Measurements from ENCODE around the gene SH2D2A. TPM values are rescaled to one million over a fixed set of nuclear protein-coding genes. Genes with fewer than 3 reads are reported as not detected.
A peak's percentile ranks its signal among the peaks of the same experiment; 100 is the strongest.

The SH2D2A gene
- polyA plus RNA-seq, 2 donors: 0.90 to 1.00 TPM

DNA sequence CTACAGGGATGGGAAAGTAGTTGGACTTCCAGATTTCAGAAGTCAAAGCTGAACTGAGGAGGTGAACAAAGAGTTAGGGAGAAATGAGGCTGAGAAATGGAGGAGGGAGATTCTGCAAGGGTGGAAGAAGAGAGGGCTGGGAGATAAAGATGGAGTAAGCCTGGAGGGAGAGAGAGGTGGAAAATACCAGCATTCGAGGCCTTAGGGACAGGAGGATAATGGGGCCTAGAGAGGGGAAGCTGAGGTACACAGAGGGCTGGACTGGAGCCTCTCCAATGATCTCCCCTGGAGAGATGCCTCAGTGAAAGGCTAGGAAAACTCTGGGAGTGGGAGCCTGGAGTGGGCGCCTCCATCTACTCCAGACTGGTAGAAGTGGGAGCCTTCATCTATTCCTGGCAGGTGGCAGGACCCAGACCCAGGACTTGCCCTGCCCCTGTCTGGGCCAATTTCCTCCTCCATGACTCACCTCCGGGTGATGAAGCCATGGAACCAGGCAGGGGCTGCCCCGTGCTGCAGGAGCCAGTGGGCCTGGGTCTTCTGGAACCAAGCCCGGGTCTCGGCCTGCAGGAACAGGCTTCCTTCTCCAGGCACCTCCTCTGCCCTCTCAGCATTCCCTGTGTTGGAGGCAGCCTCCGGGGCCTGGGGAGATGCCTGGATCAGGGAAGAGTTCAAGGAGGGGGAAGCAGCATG lies 1.9 kb downstream of the SH2D2A start:
- Histone ChIP-seq H3K9me3 (ENCODE audit: control insufficient read depth in 2 of 2, insufficient read depth in 1 of 2, low read depth in 1 of 2, low read length in 1 of 2) (no peaks in the 10 kb centered on the region), H3K36me3 (ENCODE audit: control insufficient read depth in 2 of 2, insufficient read depth in 2 of 2, low read length in 1 of 2) (no peaks in the 10 kb centered on the region), H3K4me3 (ENCODE audit: low read depth in 1 of 2, low read length in 2 of 2) (peak overlapping the region in 1 of 2 donors; percentile 31), H3K27ac (ENCODE audit: low read depth in 2 of 2, low read length in 1 of 2) (peak overlapping the region; percentile 11 to 44), H3K4me1 (ENCODE audit: control insufficient read depth in 2 of 2, insufficient read depth in 2 of 2, low read length in 1 of 2) (peaks cover 3 to 14% of the 10 kb centered on the region in 2 donors), H3K27me3 (ENCODE audit: control insufficient read depth in 1 of 2, insufficient read depth in 2 of 2, low read length in 2 of 2) (no peaks in the 10 kb centered on the region)
- WGBS, 2 donors: 50 to 76% methylated on average over 7 of the region's 7 CpGs

DNA sequence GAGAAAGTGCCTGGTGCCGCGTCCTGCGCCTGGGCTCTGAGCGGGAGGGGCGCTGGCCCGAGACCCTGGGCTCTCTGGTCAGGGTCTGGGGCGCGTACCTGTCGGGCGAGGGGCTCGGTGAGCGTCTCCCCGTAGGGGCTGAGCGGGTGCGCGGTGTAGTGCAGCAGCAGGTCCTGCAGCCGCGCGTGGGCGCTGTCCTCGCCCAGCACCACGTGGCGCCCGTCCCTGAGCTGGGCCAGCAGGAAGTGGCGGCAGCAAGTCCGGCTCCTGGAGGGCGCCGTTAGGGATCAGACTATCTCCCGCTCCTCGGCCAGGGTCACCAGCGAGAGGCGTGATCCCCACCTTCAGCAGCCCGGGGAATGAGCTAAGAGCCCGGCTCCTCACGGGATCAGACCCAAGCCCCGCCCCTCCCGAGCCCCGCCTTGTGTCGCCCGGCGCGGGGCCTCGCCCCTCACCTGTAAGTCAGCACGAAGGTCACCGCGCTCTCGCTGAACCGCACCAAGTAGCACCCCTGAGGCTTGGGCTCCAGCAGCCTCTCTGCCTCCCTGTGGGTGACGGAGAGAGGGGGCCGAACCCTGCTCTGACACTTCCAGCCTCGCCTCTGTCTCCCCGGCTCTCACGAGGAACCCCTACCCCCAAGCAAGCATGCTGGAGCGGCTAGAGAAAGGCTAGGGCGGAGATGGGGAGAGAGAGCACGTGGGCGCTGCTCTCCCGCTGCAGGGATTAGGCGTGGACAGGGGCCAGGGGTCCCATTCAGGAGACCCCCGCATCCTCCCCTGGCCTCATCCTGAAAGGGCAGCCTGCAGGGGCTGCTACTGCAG lies 2.7 kb downstream of the SH2D2A start:
- Histone ChIP-seq H3K4me3 (ENCODE audit: low read depth in 1 of 2, low read length in 2 of 2) (peak overlapping the region; percentile 31 to 47), H3K27me3 (ENCODE audit: control insufficient read depth in 1 of 2, insufficient read depth in 2 of 2, low read length in 2 of 2) (no peaks in the 10 kb centered on the region), H3K9me3 (ENCODE audit: control insufficient read depth in 2 of 2, insufficient read depth in 1 of 2, low read depth in 1 of 2, low read length in 1 of 2) (no peaks in the 10 kb centered on the region), H3K36me3 (ENCODE audit: control insufficient read depth in 2 of 2, insufficient read depth in 2 of 2, low read length in 1 of 2) (no peaks in the 10 kb centered on the region), H3K4me1 (ENCODE audit: control insufficient read depth in 2 of 2, insufficient read depth in 2 of 2, low read length in 1 of 2) (peaks cover 3 to 14% of the 10 kb centered on the region in 2 donors), H3K27ac (ENCODE audit: low read depth in 2 of 2, low read length in 1 of 2) (peak overlapping the region in 1 of 2 donors; percentile 28)
- WGBS, 2 donors: 8 to 10% methylated on average over 56 to 60 of the region's 60 CpGs

DNA sequence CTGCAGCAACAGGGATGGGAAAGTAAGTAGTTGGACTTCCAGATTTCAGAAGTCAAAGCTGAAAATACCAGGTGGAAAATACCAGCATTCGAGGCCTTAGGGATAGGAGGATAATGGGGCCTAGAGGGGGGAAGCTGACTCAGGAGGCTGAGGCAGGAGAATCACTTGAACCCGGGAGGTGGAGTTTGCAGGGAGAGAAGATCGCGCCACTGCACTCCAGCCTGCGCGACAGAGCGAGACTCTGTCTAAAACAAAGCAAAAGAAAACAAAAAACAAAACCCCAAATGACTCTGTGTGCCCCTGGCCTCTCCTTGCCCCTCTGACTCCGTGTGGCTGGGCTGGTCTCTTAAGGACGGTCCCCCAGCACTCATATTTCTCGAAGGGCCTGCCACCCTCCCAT lies 3.4 kb downstream of the SH2D2A start:
- Histone ChIP-seq H3K4me3 (ENCODE audit: low read depth in 1 of 2, low read length in 2 of 2) (peak overlapping the region; percentile 31 to 47), H3K4me1 (ENCODE audit: control insufficient read depth in 2 of 2, insufficient read depth in 2 of 2, low read length in 1 of 2) (peaks cover 3 to 14% of the 10 kb centered on the region in 2 donors), H3K27ac (ENCODE audit: low read depth in 2 of 2, low read length in 1 of 2) (no peak overlapping the region), H3K9me3 (ENCODE audit: control insufficient read depth in 2 of 2, insufficient read depth in 1 of 2, low read depth in 1 of 2, low read length in 1 of 2) (no peaks in the 10 kb centered on the region), H3K27me3 (ENCODE audit: control insufficient read depth in 1 of 2, insufficient read depth in 2 of 2, low read length in 2 of 2) (no peaks in the 10 kb centered on the region), H3K36me3 (ENCODE audit: control insufficient read depth in 2 of 2, insufficient read depth in 2 of 2, low read length in 1 of 2) (no peaks in the 10 kb centered on the region)
- 49 to 50% methylated on average over 10 of the region's 10 CpGs for WGBS, 2 donors

DNA sequence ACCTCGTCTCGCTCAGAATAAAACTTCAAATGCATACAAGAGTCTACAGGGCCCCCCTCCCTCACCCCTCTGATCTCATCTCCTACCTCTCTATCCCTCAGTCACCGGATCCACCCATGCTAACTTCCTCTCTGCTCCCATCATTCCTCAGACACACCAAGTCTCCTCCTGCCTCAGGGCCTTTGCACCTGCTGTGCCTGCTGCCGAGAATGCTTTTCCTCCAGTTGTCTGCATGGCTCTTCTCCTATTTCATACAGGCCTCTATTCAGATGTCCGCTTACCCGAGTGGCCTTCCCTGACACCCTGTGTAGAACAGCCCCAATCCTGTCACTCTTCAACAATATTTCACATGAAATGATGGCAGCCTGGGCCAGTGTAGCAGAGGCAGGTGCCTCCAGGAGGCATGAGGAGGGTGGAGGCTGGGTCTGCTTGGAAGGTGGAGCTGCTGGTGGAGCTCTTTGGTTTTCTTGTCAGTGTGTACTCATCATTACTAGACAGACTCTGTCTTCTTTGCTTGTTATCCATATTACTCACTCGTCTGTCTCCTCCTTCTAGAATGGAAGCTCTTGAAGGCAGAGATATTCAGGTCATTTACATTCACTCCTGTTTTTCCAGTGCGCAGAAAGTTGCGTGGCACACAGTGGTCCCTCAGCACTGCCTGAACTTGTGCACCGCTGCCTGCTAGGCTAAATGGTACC lies 4.2 kb downstream of the SH2D2A start:
- WGBS, 2 donors: 97 to 98% methylated on average over 10 of the region's 10 CpGs
- Histone ChIP-seq H3K4me1 (ENCODE audit: control insufficient read depth in 2 of 2, insufficient read depth in 2 of 2, low read length in 1 of 2) (peaks cover 3 to 14% of the 10 kb centered on the region in 2 donors), H3K36me3 (ENCODE audit: control insufficient read depth in 2 of 2, insufficient read depth in 2 of 2, low read length in 1 of 2) (no peaks in the 10 kb centered on the region), H3K9me3 (ENCODE audit: control insufficient read depth in 2 of 2, insufficient read depth in 1 of 2, low read depth in 1 of 2, low read length in 1 of 2) (no peaks in the 10 kb centered on the region), H3K27me3 (ENCODE audit: control insufficient read depth in 1 of 2, insufficient read depth in 2 of 2, low read length in 2 of 2) (no peaks in the 10 kb centered on the region), H3K27ac (ENCODE audit: low read depth in 2 of 2, low read length in 1 of 2) (no peak overlapping the region), H3K4me3 (ENCODE audit: low read depth in 1 of 2, low read length in 2 of 2) (no peak overlapping the region)

DNA sequence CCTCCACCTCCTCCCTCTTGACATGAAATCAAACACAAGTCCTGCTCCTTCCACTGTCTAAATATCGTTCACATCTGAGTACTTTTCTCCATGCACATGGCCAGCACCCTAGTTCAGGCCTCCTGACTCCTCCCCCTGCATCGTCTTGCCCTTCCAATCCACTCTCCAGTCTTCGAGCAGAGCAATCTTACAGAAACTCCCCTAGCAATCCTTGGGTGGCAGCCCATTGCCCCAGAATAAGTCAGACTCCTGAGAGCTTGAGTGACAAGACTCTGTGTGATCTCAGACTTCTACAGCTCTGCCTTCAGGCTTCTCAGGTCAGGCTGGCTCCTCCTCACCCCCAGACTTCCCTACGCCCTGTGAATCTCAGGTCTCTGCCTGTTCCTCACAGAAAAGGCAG lies 5.5 kb downstream of the SH2D2A start:
- 62 to 66% methylated on average over 4 of the region's 4 CpGs for WGBS, 2 donors
- no peaks in the 10 kb centered on the region for H3K36me3 ChIP-seq (ENCODE audit: control insufficient read depth in 2 of 2, insufficient read depth in 2 of 2, low read length in 1 of 2)
- H3K4me1 ChIP-seq (ENCODE audit: control insufficient read depth in 2 of 2, insufficient read depth in 2 of 2, low read length in 1 of 2): peaks cover 3 to 18% of the 10 kb centered on the region in 2 donors
- no peak overlapping the region for H3K4me3 ChIP-seq (ENCODE audit: low read depth in 1 of 2, low read length in 2 of 2)
- no peak overlapping the region for H3K27ac ChIP-seq (ENCODE audit: low read depth in 2 of 2, low read length in 1 of 2)
- H3K27me3 ChIP-seq (ENCODE audit: control insufficient read depth in 1 of 2, insufficient read depth in 2 of 2, low read length in 2 of 2): no peaks in the 10 kb centered on the region
- no peaks in the 10 kb centered on the region for H3K9me3 ChIP-seq (ENCODE audit: control insufficient read depth in 2 of 2, insufficient read depth in 1 of 2, low read depth in 1 of 2, low read length in 1 of 2)

DNA sequence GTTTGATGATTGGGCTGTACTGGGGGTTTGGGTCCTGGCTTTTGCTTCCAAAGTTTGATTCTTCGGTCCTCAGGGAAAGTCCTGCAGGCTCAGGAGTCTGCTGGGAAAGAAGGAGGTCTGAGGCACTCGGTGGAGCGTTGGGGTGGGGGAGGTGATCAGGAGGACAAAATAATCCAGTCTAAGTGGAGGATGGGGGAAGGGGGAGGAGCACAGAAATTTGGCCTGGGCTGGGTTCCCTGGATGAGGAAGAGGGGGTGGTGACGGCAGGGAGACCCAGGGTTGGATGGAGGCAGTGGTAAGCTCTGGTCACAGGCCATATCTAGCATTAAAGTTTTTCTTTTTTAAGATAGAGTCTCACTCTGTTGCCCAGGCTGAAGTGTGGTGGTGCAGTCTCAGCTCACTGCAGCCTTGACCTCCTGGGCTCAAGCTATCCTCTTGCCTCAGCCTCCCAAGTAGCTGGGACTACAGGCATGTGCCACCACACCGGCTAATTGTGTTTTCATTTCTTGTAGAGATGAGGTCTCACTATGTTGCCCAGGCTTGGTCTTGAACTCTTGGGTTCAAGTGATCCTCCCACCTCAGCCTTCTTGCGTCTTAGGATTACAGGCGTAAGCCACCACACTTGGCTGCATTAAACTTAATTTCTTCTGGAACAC lies 6.8 kb downstream of the SH2D2A start:
- WGBS, 2 donors: 88 to 92% methylated on average over 7 of the region's 7 CpGs
- H3K36me3 ChIP-seq (ENCODE audit: control insufficient read depth in 2 of 2, insufficient read depth in 2 of 2, low read length in 1 of 2): no peaks in the 10 kb centered on the region
- H3K9me3 ChIP-seq (ENCODE audit: control insufficient read depth in 2 of 2, insufficient read depth in 1 of 2, low read depth in 1 of 2, low read length in 1 of 2): no peaks in the 10 kb centered on the region
- H3K27ac ChIP-seq (ENCODE audit: low read depth in 2 of 2, low read length in 1 of 2): no peak overlapping the region
- no peaks in the 10 kb centered on the region for H3K27me3 ChIP-seq (ENCODE audit: control insufficient read depth in 1 of 2, insufficient read depth in 2 of 2, low read length in 2 of 2)
- no peak overlapping the region for H3K4me3 ChIP-seq (ENCODE audit: low read depth in 1 of 2, low read length in 2 of 2)
- peaks cover 1 to 22% of the 10 kb centered on the region in 2 donors for H3K4me1 ChIP-seq (ENCODE audit: control insufficient read depth in 2 of 2, insufficient read depth in 2 of 2, low read length in 1 of 2)

DNA sequence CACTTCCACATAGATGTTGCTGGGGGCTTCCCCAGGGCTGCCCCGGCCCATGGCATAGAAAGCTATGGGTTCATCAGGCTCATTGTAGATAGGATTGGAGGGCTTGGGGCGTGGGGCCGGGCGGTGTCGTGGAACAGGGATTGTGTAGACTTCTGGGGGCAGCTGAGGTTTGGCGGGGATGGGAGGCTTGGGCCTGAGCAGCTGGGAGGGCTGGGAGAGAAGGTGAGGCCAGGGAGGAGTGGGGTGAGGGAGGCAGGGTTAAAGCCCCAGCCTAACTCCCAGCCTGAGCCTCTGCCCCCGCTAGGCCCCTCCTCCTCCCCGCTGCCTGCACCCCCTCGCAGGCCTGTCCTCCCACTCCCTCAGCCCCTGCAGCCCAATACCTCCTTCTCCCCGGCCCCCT lies 7.4 kb downstream of the SH2D2A start:
- Histone ChIP-seq H3K36me3 (ENCODE audit: control insufficient read depth in 2 of 2, insufficient read depth in 2 of 2, low read length in 1 of 2) (no peaks in the 10 kb centered on the region), H3K9me3 (ENCODE audit: control insufficient read depth in 2 of 2, insufficient read depth in 1 of 2, low read depth in 1 of 2, low read length in 1 of 2) (no peaks in the 10 kb centered on the region), H3K27ac (ENCODE audit: low read depth in 2 of 2, low read length in 1 of 2) (no peak overlapping the region), H3K4me1 (ENCODE audit: control insufficient read depth in 2 of 2, insufficient read depth in 2 of 2, low read length in 1 of 2) (peaks cover 0 to 20% of the 10 kb centered on the region in 2 donors), H3K4me3 (ENCODE audit: low read depth in 1 of 2, low read length in 2 of 2) (no peak overlapping the region), H3K27me3 (ENCODE audit: control insufficient read depth in 1 of 2, insufficient read depth in 2 of 2, low read length in 2 of 2) (no peaks in the 10 kb centered on the region)
- 89 to 99% methylated on average over 10 of the region's 10 CpGs for WGBS, 2 donors

DNA sequence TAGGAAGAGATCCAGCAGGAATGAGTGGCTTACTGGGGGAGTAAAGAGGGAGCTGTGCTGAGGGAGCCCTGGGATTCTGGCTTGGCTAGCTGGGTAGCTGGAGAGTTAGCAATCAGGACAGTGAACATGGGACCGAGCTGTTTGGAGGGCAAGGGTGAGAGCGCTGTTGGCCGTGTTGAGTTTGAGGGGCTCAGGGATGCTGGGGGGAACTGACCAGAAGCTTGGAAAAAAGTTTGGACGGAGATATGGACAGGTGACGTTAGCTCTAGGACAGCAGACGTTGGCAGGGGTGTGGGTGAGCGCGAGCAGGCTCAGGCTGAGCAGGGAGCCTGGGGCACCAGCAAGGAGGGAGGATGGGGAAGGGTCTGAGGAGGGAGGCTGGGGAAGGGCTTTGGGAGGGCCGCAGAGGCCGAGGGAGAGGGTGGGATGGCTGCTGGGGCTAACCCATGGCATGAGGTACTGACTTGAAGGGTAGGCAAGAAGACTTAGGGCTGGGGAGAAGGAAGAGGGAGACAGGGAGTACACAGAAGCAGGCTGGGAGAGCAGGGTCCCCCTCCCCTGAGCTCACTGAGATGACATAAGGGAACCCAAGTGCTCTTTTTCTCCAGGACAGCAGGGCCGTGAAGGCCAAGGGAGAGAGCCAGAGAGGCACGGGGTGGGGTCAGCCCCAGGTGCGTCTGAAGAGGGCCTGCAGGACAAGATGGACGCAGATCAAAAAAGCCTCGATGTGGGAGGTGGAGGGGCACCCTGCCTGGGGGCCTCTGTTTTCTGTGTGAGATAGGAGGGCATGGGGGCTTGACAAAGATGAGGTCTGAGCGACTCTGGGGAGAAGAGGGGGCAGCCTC lies 8.2 kb downstream of the SH2D2A start:
- H3K4me1 ChIP-seq (ENCODE audit: control insufficient read depth in 2 of 2, insufficient read depth in 2 of 2, low read length in 1 of 2): peaks cover 0 to 12% of the 10 kb centered on the region in 2 donors
- H3K4me3 ChIP-seq (ENCODE audit: low read depth in 1 of 2, low read length in 2 of 2): no peak overlapping the region
- H3K9me3 ChIP-seq (ENCODE audit: control insufficient read depth in 2 of 2, insufficient read depth in 1 of 2, low read depth in 1 of 2, low read length in 1 of 2): no peaks in the 10 kb centered on the region
- WGBS, 2 donors: 89 to 93% methylated on average over 16 of the region's 16 CpGs
- no peaks in the 10 kb centered on the region for H3K27me3 ChIP-seq (ENCODE audit: control insufficient read depth in 1 of 2, insufficient read depth in 2 of 2, low read length in 2 of 2)
- no peaks in the 10 kb centered on the region for H3K36me3 ChIP-seq (ENCODE audit: control insufficient read depth in 2 of 2, insufficient read depth in 2 of 2, low read length in 1 of 2)
- no peak overlapping the region for H3K27ac ChIP-seq (ENCODE audit: low read depth in 2 of 2, low read length in 1 of 2)

Data from esophagus (tissue), 2 donors.